Measurements from ENCODE around the gene RPE. TPM values are rescaled to one million over a fixed set of nuclear protein-coding genes. Genes with fewer than 3 reads are reported as not detected.

Gene RPE
- total and polyA plus RNA-seq, 10 of the 15 experiments (the other 5 are each of a cell fraction or from before 2014, with no cell fraction given), result 41.5 to 75.3 (median 46.8) TPM

DNA sequence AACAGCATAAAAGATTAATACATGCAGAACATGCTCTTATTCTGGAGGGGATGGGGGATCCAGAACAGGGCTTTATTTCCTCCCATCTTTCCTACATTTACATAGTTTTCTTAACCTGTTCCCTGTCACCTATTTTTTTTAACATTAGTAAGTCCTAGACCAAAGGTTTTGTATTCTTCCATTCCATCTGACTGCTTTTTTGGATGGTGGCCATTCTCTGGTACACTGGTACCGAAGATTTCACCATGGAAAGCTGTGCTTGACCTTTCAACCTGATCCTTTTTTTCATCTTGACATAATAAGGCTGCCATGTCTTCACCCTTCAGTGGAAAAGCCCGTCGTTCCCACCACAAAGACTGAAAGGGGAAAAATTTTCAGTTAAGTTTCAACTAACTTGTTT, 20.4 kb downstream of the RPE start:
- ATAC-seq (no peak), FAIRE-seq (no peak), DNase-seq (ENCODE audit: low read depth, low spot score) (no peak)
- TF ChIP-seq PAX5 (IDR thresholded peaks at IDR 0.05; ENCODE audit: borderline replicate concordance, low read depth, low read length), result no peak
- TF ChIP-seq, protein P1, sequence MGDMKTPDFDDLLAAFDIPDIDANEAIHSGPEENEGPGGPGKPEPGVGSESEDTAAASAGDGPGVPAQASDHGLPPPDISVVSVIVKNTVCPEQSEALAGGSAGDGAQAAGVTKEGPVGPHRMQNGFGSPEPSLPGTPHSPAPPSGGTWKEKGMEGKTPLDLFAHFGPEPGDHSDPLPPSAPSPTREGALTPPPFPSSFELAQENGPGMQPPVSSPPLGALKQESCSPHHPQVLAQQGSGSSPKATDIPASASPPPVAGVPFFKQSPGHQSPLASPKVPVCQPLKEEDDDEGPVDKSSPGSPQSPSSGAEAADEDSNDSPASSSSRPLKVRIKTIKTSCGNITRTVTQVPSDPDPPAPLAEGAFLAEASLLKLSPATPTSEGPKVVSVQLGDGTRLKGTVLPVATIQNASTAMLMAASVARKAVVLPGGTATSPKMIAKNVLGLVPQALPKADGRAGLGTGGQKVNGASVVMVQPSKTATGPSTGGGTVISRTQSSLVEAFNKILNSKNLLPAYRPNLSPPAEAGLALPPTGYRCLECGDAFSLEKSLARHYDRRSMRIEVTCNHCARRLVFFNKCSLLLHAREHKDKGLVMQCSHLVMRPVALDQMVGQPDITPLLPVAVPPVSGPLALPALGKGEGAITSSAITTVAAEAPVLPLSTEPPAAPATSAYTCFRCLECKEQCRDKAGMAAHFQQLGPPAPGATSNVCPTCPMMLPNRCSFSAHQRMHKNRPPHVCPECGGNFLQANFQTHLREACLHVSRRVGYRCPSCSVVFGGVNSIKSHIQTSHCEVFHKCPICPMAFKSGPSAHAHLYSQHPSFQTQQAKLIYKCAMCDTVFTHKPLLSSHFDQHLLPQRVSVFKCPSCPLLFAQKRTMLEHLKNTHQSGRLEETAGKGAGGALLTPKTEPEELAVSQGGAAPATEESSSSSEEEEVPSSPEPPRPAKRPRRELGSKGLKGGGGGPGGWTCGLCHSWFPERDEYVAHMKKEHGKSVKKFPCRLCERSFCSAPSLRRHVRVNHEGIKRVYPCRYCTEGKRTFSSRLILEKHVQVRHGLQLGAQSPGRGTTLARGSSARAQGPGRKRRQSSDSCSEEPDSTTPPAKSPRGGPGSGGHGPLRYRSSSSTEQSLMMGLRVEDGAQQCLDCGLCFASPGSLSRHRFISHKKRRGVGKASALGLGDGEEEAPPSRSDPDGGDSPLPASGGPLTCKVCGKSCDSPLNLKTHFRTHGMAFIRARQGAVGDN (IDR thresholded peaks at IDR 0.05), result no peak
- TF ChIP-seq CBX5 (IDR thresholded peaks at IDR 0.05; ENCODE audit: low read depth), result no peak
- TF ChIP-seq RUNX3 (IDR thresholded peaks at IDR 0.05; ENCODE audit: low read length), result no peak
- no peak for TF ChIP-seq ZBED1 (IDR thresholded peaks at IDR 0.05; ENCODE audit: borderline replicate concordance)
- no peak for TF ChIP-seq RAD21 (IDR thresholded peaks at IDR 0.05; ENCODE audit: insufficient read depth, low read depth, low read length)
- TF ChIP-seq USF1 (IDR thresholded peaks at IDR 0.05; ENCODE audit: borderline replicate concordance, extremely low read length, insufficient read depth, low read depth, low read length), result no peak
- no peak for TF ChIP-seq JUND (IDR thresholded peaks at IDR 0.05; ENCODE audit: low read depth, low read length)
- no peak for TF ChIP-seq EZH2 (IDR thresholded peaks at IDR 0.05; ENCODE audit: borderline replicate concordance, control insufficient read depth, low read depth, low read length)
- no peak for TF ChIP-seq FOXK2 (IDR thresholded peaks at IDR 0.05)
- TF ChIP-seq RCOR1 (conservative IDR thresholded peaks at IDR 0.05; ENCODE audit: low read depth, low read length), result no peak
- no peak for TF ChIP-seq SPI1 (IDR thresholded peaks at IDR 0.05; ENCODE audit: borderline replicate concordance, insufficient read depth, low read depth, low read length)
- TF ChIP-seq RAD51 (IDR thresholded peaks at IDR 0.05), result no peak
- TF ChIP-seq MYC (IDR thresholded peaks at IDR 0.05; ENCODE audit: insufficient read depth, insufficient read length, insufficient replicate concordance, low read length, severe bottlenecking), result no peak
- Histone ChIP-seq H2AFZ (ENCODE audit: control insufficient read depth, low read depth, low read length) (no peak overlapping the region), H3K27me3 (replicated peaks in 1 of 2; ENCODE audit: control insufficient read depth in 2 of 2, insufficient read depth in 2 of 2, low read length in 1 of 2) (no peaks in the 10 kb centered on the region), H3K79me2 (ENCODE audit: control insufficient read depth, insufficient read depth, low read length) (no peaks in the 10 kb centered on the region), H3K4me2 (ENCODE audit: control insufficient read depth, insufficient read depth) (no peak overlapping the region), H4K20me1 (ENCODE audit: control insufficient read depth, insufficient read depth) (no peaks in the 10 kb centered on the region), H3K4me1 (ENCODE audit: control insufficient read depth, insufficient read depth, low read length) (no peaks in the 10 kb centered on the region), H3K9ac (ENCODE audit: control insufficient read depth, insufficient read depth, low read length) (no peak overlapping the region), H3K9me3 (replicated peaks; ENCODE audit: control insufficient read depth, insufficient read depth, low read length) (no peaks in the 10 kb centered on the region), H3K4me3 (no peak overlapping the region), H3K36me3 (ENCODE audit: control insufficient read depth in 2 of 2, insufficient read depth in 2 of 2, low read length in 1 of 2) (peaks cover 0 to 31% of the 10 kb centered on the region in 2 experiments; a peak in 2 of 4 replicates), H3K27ac (ENCODE audit: control insufficient read depth, insufficient read depth) (no peak overlapping the region)
- in situ Hi-C loops (cut with MboI), result no loop called here
- RAD21 ChIA-PET (ENCODE audit: unreplicated experiment), result no interaction called here
- 97% methylated on average over 3 of the region's 3 CpGs for WGBS (ENCODE audit: insufficient coverage, insufficient replicate concordance, low lambda C conversion rate, missing lambda C conversion rate)
- CTCF ChIA-PET, result no interaction called here
- intact Hi-C loops (cut with micrococcal nuclease; ENCODE audit: unreplicated experiment), result no loop called here
- SMC1A ChIA-PET (ENCODE audit: uncharacterized antibody, unreplicated experiment), result no interaction called here
- POLR2A ChIA-PET, result no interaction called here
- no TSS peak for BruUV-seq (replicated peaks)

Measured in GM12878 (cell line).